ENCODE data around the gene CDC42EP5. TPM values are rescaled to one million over a fixed set of nuclear protein-coding genes. Genes with fewer than 3 reads are reported as not detected.
A peak's percentile ranks its signal among the peaks of the same experiment; 100 is the strongest.

Gene CDC42EP5
- total RNA-seq, 6 experiments from 2014 or later: 45.9 to 70.5 (median 56.9) TPM

DNA sequence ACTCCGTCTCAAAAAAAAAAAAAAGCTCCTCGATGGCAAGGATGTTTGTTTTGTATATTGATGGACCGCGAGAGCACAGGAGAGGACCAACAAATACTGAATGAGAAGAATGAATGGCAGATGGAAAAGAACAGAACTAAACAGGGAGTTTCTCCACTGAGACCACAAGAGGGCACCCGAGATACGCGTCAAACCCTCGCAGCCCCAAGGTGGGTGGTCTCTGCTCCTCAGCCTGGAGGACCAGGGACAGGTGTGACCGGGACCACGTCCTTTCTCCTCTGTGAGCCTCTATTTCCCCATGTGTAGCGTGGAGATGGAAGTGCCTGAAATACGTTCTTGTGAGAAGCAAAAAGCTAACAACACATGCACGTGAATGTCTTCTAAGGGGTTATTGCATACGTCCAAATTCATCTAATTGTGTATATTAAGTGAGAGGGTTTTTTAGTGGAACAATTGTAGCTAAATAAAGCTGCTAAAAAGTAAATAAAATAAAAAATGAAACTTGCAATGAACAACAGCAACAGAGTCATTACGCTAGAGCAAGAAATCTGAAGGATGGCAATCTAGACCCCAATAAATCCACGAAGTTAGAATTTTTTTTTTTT, 8.3 kb upstream of the CDC42EP5 start:
- TF ChIP-seq, protein P1, sequence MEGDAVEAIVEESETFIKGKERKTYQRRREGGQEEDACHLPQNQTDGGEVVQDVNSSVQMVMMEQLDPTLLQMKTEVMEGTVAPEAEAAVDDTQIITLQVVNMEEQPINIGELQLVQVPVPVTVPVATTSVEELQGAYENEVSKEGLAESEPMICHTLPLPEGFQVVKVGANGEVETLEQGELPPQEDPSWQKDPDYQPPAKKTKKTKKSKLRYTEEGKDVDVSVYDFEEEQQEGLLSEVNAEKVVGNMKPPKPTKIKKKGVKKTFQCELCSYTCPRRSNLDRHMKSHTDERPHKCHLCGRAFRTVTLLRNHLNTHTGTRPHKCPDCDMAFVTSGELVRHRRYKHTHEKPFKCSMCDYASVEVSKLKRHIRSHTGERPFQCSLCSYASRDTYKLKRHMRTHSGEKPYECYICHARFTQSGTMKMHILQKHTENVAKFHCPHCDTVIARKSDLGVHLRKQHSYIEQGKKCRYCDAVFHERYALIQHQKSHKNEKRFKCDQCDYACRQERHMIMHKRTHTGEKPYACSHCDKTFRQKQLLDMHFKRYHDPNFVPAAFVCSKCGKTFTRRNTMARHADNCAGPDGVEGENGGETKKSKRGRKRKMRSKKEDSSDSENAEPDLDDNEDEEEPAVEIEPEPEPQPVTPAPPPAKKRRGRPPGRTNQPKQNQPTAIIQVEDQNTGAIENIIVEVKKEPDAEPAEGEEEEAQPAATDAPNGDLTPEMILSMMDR (IDR thresholded peaks at IDR 0.05): peak; percentile 82
- no peak overlapping the region for H3K27ac Mint-ChIP-seq
- H3K4me1 Mint-ChIP-seq (ENCODE audit: low read depth): no peaks in the 10 kb centered on the region; the same call in 1 of the 2 replicates
- DNase-seq: no peak
- H3K27me3 Mint-ChIP-seq (ENCODE audit: insufficient read depth): peaks cover 13% of the 10 kb centered on the region
- no peak overlapping the region for H3K4me3 Mint-ChIP-seq
- H3K9me3 Mint-ChIP-seq: no peaks in the 10 kb centered on the region
- no peaks in the 10 kb centered on the region for H3K36me3 Mint-ChIP-seq (ENCODE audit: low read depth)

GRCh38 chr19:54480051-54480450, 7.0 kb upstream of the CDC42EP5 start:
- TF ChIP-seq, protein P1 (IDR thresholded peaks at IDR 0.05): no peak
- no peaks in the 10 kb centered on the region for H3K36me3 Mint-ChIP-seq (ENCODE audit: low read depth)
- no peaks in the 10 kb centered on the region for H3K9me3 Mint-ChIP-seq
- no peak overlapping the region for H3K4me3 Mint-ChIP-seq
- DNase-seq: no peak
- H3K27me3 Mint-ChIP-seq (ENCODE audit: insufficient read depth): peaks cover 10% of the 10 kb centered on the region
- no peak overlapping the region for H3K27ac Mint-ChIP-seq
- H3K4me1 Mint-ChIP-seq (ENCODE audit: low read depth): no peaks in the 10 kb centered on the region; the same call in 1 of the 2 replicates

- Mint-ChIP-seq H3K27me3 (ENCODE audit: insufficient read depth) (peaks cover 6% of the 10 kb centered on the region; the same call in 1 of the 2 replicates), H3K4me3 (no peak overlapping the region), H3K9me3 (no peaks in the 10 kb centered on the region), H3K36me3 (ENCODE audit: low read depth) (no peaks in the 10 kb centered on the region), H3K4me1 (ENCODE audit: low read depth) (peaks cover 4% of the 10 kb centered on the region), H3K27ac (no peak overlapping the region)
- TF ChIP-seq, protein P1 (IDR thresholded peaks at IDR 0.05): peak; percentile 78
- no peak for DNase-seq
Measured at GRCh38 chr19:54478677-54479266, 5.7 kb upstream of the CDC42EP5 start.

- Mint-ChIP-seq H3K36me3 (ENCODE audit: low read depth) (no peaks in the 10 kb centered on the region), H3K4me1 (ENCODE audit: low read depth) (peaks cover 12% of the 10 kb centered on the region), H3K9me3 (no peaks in the 10 kb centered on the region), H3K4me3 (no peak overlapping the region), H3K27ac (no peak overlapping the region), H3K27me3 (ENCODE audit: insufficient read depth) (peaks cover 6% of the 10 kb centered on the region; the same call in 1 of the 2 replicates)
- DNase-seq: no peak
- TF ChIP-seq, protein P1 (IDR thresholded peaks at IDR 0.05): peak; percentile 48; the same call in 1 of the 2 replicates
Measured at GRCh38 chr19:54477650-54478049, 4.6 kb upstream of the CDC42EP5 start.

DNA sequence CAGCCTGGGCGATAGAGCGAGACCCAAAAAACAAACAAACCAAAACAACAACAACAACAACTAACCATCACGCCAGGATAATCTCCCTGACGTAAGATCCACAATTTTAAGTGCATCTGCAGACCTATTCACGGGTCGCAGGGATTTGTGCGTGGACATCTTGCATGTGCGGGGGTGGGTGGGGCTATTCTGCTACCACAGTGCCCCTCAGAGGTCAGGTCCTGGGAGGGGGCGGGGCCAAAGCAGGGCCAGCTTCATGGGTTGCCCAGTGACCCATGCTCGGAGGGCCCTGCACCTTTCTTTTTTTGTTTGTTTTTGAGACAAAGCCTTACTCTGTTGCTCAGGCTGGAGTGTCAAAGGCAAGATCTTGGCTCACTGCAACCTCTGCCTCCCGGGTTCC, 2.6 kb upstream of the CDC42EP5 start:
- Mint-ChIP-seq H3K36me3 (ENCODE audit: low read depth) (0 out of 2 replicates have a peak, but pooled peaks cover under 1% of the 10 kb centered on the region), H3K27me3 (ENCODE audit: insufficient read depth) (peaks cover 6% of the 10 kb centered on the region; the same call in 1 of the 2 replicates), H3K9me3 (no peaks in the 10 kb centered on the region), H3K4me3 (no peak overlapping the region), H3K27ac (no peak overlapping the region), H3K4me1 (ENCODE audit: low read depth) (peaks cover 14% of the 10 kb centered on the region)
- TF ChIP-seq, protein P1 (IDR thresholded peaks at IDR 0.05): no peak
- DNase-seq: no peak

Data from HFFc6 (cell line).